Small intestine (tissue), 7 donors: Measurements from ENCODE around the gene ZDHHC16. TPM values are rescaled to one million over a fixed set of nuclear protein-coding genes. Genes with fewer than 3 reads are reported as not detected.

Source experiments
- DNase-seq, 2 donors: peaks; one replicate each; pipeline versions ENCODE4 v3.0.0 to v3.0.0-alpha.2; 2013
- FAIRE-seq: peaks from 2 replicates; lab custom pipeline; 2012; peaks lifted over from hg19 to GRCh38; lab: Jason Lieb, UNC
- H3K27ac ChIP-seq, 3 donors: one replicate each; pipeline ENCODE4 v1.5.1; 2013; ENCODE audit warnings: low read length in 2 of 3, mild to moderate bottlenecking in 2 of 3, control low read depth in 1 of 3, inconsistent platforms in 1 of 3, low read depth in 1 of 3, moderate library complexity in 1 of 3
- H3K27me3 ChIP-seq, 3 donors: one replicate each; pipeline ENCODE4 v1.6.1; 2013; ENCODE audit warnings: low read length in 3 of 3, inconsistent platforms in 1 of 3; ENCODE audit not compliant: control insufficient read depth in 3 of 3, insufficient read depth in 3 of 3
- H3K36me3 ChIP-seq, 3 donors: one replicate each; pipeline ENCODE4 v1.6.1; 2013; ENCODE audit warnings: low read length in 3 of 3, inconsistent platforms in 1 of 3, low read depth in 1 of 3, mild to moderate bottlenecking in 1 of 3, moderate library complexity in 1 of 3; ENCODE audit not compliant: control insufficient read depth in 3 of 3, insufficient read depth in 2 of 3
- H3K4me1 ChIP-seq, 3 donors: one replicate each; pipeline ENCODE4 v1.6.1; 2013; ENCODE audit warnings: low read length in 2 of 3, inconsistent platforms in 1 of 3, low read depth in 1 of 3, mild to moderate bottlenecking in 1 of 3, moderate library complexity in 1 of 3; ENCODE audit not compliant: control insufficient read depth in 3 of 3, insufficient read depth in 2 of 3
- H3K4me3 ChIP-seq, 3 donors: one replicate each; pipeline ENCODE4 v1.5.1; 2013; ENCODE audit warnings: low read length in 3 of 3, control low read depth in 1 of 3, inconsistent platforms in 1 of 3, low read depth in 1 of 3, mild to moderate bottlenecking in 1 of 3, moderate library complexity in 1 of 3
- H3K9me3 ChIP-seq, 2 donors: one replicate each; pipeline ENCODE4 v1.6.1; 2013; ENCODE audit warnings: low read depth in 1 of 2, low read length in 1 of 2; ENCODE audit not compliant: control insufficient read depth in 2 of 2, insufficient read depth in 1 of 2
- WGBS, 3 donors: extraction: QIAGEN DNeasy Blood & Tissue Kit; methylation state at CpG; one replicate each; pipeline ENCODE4 v1.1.7; 2013; 5-methylcytosine and 5-hydroxymethylcytosine counted together
- polyA plus RNA-seq, 4 donors: library from polyadenylated mRNA; stranded (reverse) in 3 of 4; unstranded in 1 of 4; fragments of 200-250 nt in 3 of 4; fragments of 120-200 nt in 1 of 4; gene quantifications; one replicate each; pipeline versions ENCODE4 v1.2.1 to v1.2.3, GENCODE V29; 2013
- donor health status: healthy with polysubstance abuse.
- donor health status: control.
- donor health status: control.
- donor health status: Bipolar disorder and iron deficiency.
- donor health status: healthy.

ZDHHC16 gene
- polyA plus RNA-seq, 4 donors, result 17.0 to 36.0 (median 28.9) TPM

DNA sequence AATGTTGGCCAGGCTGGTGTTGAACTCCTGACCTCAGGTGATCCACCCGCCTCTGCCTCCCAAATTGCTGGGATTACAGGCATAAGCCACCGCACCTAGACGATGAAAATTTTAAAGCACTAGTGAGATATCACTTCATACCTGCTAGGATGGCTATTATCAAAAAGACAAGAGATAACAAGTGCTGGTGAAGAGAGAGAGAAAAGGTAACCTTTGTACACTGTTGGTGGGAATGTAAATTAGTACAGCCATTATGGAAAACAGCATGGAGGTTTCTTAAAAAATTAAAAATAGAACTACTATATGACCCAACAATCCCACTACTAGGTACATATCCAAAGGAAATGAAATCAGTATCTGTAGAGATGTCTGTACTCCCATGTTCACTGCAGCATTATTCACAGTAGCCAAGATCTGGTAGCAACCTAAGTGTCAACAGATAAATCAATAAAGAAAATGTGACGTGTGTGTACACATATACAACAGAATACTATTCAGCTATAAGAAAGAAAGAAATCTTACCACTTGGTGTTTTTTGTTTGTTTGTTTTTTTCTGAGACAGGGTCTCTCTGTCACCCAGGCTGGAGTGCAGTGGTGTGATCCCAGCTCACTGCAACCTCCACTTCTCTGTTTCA lies 39.8 kb downstream of the ZDHHC16 start:
- no peaks in the 10 kb centered on the region for H3K4me1 ChIP-seq
- no peak overlapping the region for H3K27ac ChIP-seq
- no peak overlapping the region for H3K4me3 ChIP-seq
- peaks cover 0 to 27% (median 8%) of the 10 kb centered on the region in 3 donors for H3K36me3 ChIP-seq
- 60 to 84% (median 78%) methylated on average over 4 of the region's 4 CpGs for WGBS, 3 donors
- FAIRE-seq (no peak), DNase-seq (no peak)
- H3K27me3 ChIP-seq, result no peaks in the 10 kb centered on the region
- no peaks in the 10 kb centered on the region for H3K9me3 ChIP-seq

DNA sequence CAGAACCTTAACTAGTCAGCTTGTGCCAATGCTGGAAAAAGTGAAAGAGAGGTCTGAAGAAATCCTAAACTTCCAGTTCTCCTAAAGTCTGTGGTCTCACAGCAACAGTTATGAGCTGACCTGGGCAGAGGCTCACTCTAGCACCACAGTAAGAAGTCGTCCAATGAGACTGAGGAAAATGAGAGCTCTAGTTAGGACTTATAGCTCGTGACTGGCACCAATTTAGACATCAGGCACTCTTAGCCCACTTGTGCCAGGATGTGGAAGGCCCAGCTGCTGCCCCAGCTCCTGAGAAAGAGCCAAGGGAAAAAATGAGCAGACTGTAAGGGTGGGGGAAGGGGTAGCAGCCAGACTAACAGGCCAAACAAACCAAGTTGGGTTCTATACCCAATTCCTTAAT lies 44.6 kb downstream of the ZDHHC16 start:
- Histone ChIP-seq H3K9me3 (no peaks in the 10 kb centered on the region), H3K4me1 (peaks cover 0 to 10% (median 6%) of the 10 kb centered on the region in 3 donors), H3K27ac (no peak overlapping the region), H3K27me3 (no peaks in the 10 kb centered on the region), H3K36me3 (peaks cover 0 to 11% (median 3%) of the 10 kb centered on the region in 3 donors), H3K4me3 (no peak overlapping the region)
- 75 to 83% (median 79%) methylated on average over 2 of the region's 2 CpGs for WGBS, 3 donors
- DNase-seq (no peak), FAIRE-seq (no peak)

DNA sequence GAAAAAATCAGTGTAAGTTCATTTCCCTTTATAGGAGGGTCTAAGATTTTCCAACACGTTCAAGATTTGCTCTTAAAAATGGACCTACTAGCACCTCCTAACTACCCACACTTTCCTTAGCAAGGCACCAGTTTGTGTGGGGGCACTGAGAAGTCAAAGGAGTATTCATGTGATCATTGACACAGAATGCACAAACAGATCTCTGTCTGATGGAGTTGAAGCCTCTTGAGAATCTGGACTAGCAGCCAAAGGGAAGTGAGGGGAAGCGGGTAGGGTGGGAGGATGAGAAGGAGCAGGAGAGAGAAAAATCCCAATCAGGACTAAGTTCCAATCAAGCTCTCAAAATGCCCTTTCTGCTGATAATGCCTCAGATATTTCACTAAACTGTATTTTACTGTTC lies 48.2 kb downstream of the ZDHHC16 start:
- peaks cover 0 to 22% (median 8%) of the 10 kb centered on the region in 3 donors for H3K4me1 ChIP-seq
- FAIRE-seq (no peak), DNase-seq (no peak)
- WGBS, 3 donors, result 35 to 55% (median 44%) methylated on average over 2 of the region's 2 CpGs
- H3K27ac ChIP-seq, result no peak overlapping the region
- peaks cover 0 to 9% (median 3%) of the 10 kb centered on the region in 3 donors for H3K36me3 ChIP-seq
- H3K9me3 ChIP-seq, result no peaks in the 10 kb centered on the region
- no peak overlapping the region for H3K4me3 ChIP-seq
- peaks cover 0 to 2% (median 0%) of the 10 kb centered on the region in 3 donors for H3K27me3 ChIP-seq

DNA sequence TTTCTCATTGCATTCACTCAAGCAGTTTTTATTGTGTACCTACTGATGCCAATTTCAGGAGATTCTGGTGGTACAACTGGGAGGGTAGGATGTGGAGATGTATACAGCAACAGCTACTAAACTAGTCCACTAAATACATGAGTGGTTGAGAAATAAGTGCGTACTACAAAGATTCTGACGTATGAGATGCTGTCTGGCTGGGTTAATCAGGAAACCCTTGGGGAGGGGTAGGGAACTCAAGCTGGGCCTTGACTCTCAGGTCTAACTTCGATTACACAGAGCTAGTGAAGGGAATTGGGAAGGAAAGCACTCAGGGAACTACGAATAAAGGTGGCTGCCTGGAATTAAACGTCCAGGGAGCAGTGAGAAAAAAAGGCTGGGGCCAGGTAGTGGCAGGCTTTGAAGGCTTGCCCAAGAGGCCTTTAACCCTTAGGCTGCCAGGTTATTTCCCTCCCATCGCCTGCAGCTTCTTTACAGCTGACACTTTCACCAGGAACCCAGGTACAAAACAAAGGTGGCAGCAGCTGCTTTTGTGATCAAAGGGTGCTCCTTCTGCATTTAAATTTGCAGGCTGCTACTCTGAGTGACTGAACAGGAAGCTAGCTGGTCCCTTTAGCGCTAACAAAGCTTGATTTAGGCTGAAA lies 49.0 kb downstream of the ZDHHC16 start:
- peak; percentile 6 to 31 for DNase-seq
- peak overlapping the region in 1 of 3 donors; percentile 4 for H3K4me3 ChIP-seq
- FAIRE-seq, result no peak
- peaks cover 0 to 27% (median 8%) of the 10 kb centered on the region in 3 donors for H3K4me1 ChIP-seq
- no peaks in the 10 kb centered on the region for H3K9me3 ChIP-seq
- peaks cover 0 to 9% (median 3%) of the 10 kb centered on the region in 3 donors for H3K36me3 ChIP-seq
- WGBS, 3 donors, result 20 to 38% (median 35%) methylated on average over 7 of the region's 7 CpGs
- H3K27ac ChIP-seq, result no peak overlapping the region
- peaks cover 0 to 9% (median 0%) of the 10 kb centered on the region in 3 donors for H3K27me3 ChIP-seq

DNA sequence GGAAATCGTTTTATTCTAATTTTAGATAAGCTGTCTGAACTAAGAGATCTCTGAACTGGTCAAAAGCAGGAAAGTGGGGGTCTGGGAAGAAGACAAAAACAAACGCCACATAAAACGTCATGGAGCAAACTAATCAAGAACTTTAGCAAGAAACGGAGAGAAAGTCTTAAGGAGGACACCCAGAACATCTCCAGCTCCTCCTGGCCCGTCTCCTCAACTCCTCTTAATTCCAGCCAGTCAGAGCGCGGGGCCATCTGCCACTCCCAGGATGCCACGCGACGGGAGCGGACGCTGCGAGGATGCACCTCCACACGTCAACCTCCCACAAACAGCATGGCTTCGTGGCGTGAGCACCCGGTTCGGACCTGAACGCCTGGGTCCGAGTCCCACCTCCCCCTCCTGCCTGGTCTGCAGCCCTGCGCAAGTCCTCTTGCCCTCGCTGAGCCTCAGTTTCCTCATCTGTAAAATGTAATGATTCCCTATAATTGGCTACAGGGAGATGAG lies 51.6 kb downstream of the ZDHHC16 start:
- H3K36me3 ChIP-seq, result peaks cover 0 to 9% (median 1%) of the 10 kb centered on the region in 3 donors
- peaks cover 0 to 33% (median 8%) of the 10 kb centered on the region in 3 donors for H3K4me1 ChIP-seq
- H3K27me3 ChIP-seq, result peaks cover 0 to 20% (median 0%) of the 10 kb centered on the region in 3 donors
- H3K27ac ChIP-seq, result peak overlapping the region; percentile 71 to 95 (median 94)
- no peak for FAIRE-seq
- peak; percentile 76 to 79 for DNase-seq
- H3K9me3 ChIP-seq, result no peaks in the 10 kb centered on the region
- WGBS, 3 donors, result 1% methylated on average over 22 of the region's 22 CpGs
- H3K4me3 ChIP-seq, result peak overlapping the region; percentile 62 to 99 (median 96)

DNA sequence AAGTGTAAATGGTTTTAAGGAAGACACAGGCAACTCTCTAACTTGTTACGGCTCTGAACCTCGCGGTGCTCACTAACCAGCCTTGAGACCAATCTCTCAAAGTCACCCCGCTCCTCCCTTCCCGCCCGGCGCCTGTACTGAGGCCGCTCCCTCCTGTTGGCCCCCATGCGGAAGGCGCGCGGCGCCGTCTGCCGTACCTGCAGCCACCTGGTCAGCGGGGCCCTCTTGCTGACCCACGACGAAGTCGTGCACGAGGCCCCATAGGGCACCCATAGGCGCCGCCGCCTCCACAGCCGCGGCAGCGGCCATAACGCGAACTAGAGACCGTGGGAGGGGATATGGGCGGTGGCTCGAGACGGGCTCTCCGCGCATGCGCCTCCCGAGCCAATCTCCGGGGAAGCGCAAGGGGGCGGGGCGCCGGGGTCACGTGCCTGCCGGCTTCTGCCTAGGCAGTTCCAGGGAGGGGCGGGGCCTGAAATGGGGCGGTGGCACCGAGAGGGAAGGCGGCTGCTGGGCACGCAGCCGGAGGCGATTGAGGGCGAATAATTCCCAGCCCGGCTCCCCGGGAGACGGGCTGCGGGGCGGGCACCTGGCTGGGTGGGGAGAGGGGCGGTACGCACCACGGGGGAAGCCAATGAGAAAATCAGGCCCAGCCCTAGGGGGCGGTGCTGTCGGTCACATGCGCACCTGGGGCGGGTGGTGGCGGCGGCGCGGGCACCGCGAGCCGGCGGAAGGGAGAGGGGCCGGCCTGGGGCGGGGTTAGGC lies 52.3 kb downstream of the ZDHHC16 start, which contains the start of gene MMS19:
MMS19 (minus strand) TSS at position 347 of the 765 bp plus-strand sequence; CDS start at position 309, 38 bp downstream.
- WGBS, 3 donors, result 0% methylated on average over 46 to 73 of the region's 73 CpGs
- FAIRE-seq (no peak), DNase-seq (peak; percentile 98 to 99)
- H3K4me1 ChIP-seq, result peaks cover 0 to 33% (median 8%) of the 10 kb centered on the region in 3 donors
- peaks cover 0 to 5% (median 1%) of the 10 kb centered on the region in 3 donors for H3K36me3 ChIP-seq
- H3K4me3 ChIP-seq, result peak within 1 kb of the TSS; percentile 62 to 99 (median 96)
- no peaks in the 10 kb centered on the region for H3K9me3 ChIP-seq
- peak within 1 kb of the TSS; percentile 71 to 95 (median 94) for H3K27ac ChIP-seq
- H3K27me3 ChIP-seq, result peaks cover 0 to 20% (median 0%) of the 10 kb centered on the region in 3 donors

DNA sequence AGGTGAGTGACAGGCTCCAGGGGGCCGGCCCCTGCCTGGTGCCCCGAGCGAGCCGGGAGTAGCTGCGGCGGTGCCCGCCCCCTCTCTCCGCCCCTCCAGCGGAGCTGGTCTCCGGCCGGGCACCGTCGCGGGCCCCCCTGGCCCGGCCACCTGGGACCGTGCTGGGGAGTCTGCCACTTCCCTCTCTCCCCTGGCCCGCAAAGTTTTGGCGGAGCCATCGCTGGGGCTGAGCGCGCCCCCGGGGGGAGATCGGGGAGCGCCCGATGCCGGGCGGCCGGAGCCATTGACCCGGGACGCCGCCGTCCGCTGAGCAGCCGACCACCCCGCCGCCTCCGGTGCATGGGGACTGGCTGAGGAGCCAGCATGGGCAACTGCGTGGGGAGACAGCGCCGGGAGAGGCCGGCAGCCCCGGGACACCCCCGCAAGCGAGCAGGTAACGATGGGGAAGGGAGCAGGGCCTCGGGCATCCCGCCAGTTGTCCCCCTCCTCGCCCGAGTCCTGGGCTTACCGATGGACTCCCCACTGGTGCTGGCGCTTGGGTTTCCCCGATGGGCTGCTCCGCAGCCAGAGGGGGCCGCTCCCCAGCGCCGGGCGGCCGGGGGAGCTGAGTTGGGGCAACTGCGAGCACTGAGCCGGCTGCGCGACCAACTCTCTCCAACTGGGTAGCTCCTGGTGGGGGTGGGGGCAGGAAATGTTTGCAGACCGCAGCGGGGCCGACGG lies 53.0 kb downstream of the ZDHHC16 start, which contains the start of gene UBTD1:
UBTD1 (plus strand) TSS at position 84 of the 720 bp plus-strand sequence; CDS start at position 364, 280 bp downstream.
- peak in 1 of 2 donors; percentile 64 for DNase-seq
- Histone ChIP-seq H3K4me1 (peaks cover 0 to 33% (median 8%) of the 10 kb centered on the region in 3 donors), H3K27me3 (peaks cover 0 to 20% (median 0%) of the 10 kb centered on the region in 3 donors), H3K27ac (peak within 1 kb of the TSS; percentile 71 to 95 (median 94)), H3K4me3 (peak within 1 kb of the TSS; percentile 62 to 99 (median 96)), H3K9me3 (no peaks in the 10 kb centered on the region), H3K36me3 (peaks cover 0 to 3% (median 1%) of the 10 kb centered on the region in 3 donors)
- 1% methylated on average over 39 to 66 of the region's 66 CpGs for WGBS, 3 donors
- no peak for FAIRE-seq
